Measurements from ENCODE around the gene TEC. TPM values are rescaled to one million over a fixed set of nuclear protein-coding genes. Genes with fewer than 3 reads are reported as not detected.

Gene TEC
- total RNA-seq, 2 experiments from 2014 or later, result 2.7 to 3.4 TPM

GRCh38 chr4:48139691-48140090, 129.9 kb downstream of the TEC start:
- no peaks in the 10 kb centered on the region for H3K9me3 Mint-ChIP-seq (ENCODE audit: insufficient read depth)
- no peak for DNase-seq
- ChIA-PET POLR2A (interaction anchor here (4.4 kb wide), 1 partner anchor 11 kb away, joined by 149 read pairs; no protein-coding TSS in a partner anchor), CTCF (interaction anchor here (0.8 to 7.4 kb wide), 18 partner anchors 10 to 206 kb away, joined by 3 to 284 read pairs (median 4); partner anchors contain the start of genes CNGA1 and NIPAL1)
- H3K27ac Mint-ChIP-seq, result peak overlapping the region; percentile 91
- H3K4me3 Mint-ChIP-seq, result peak overlapping the region; percentile 76
- no peaks in the 10 kb centered on the region for H3K27me3 Mint-ChIP-seq (ENCODE audit: low read depth)
- ATAC-seq, result no peak
- peaks cover 63% of the 10 kb centered on the region for H3K4me1 Mint-ChIP-seq (ENCODE audit: low read depth)
- peaks cover 23% of the 10 kb centered on the region for H3K36me3 Mint-ChIP-seq (ENCODE audit: low read depth)

- Mint-ChIP-seq H3K4me1 (ENCODE audit: low read depth) (peaks cover 70% of the 10 kb centered on the region), H3K4me3 (peak overlapping the region; percentile 76), H3K9me3 (ENCODE audit: insufficient read depth) (no peaks in the 10 kb centered on the region), H3K27ac (peak overlapping the region; percentile 91), H3K27me3 (ENCODE audit: low read depth) (no peaks in the 10 kb centered on the region), H3K36me3 (ENCODE audit: low read depth) (peaks cover 25% of the 10 kb centered on the region)
- DNase-seq, result peak; percentile 75
- ATAC-seq, result peak; percentile 50
- ChIA-PET CTCF (interaction anchor here (0.8 to 7.4 kb wide), 16 partner anchors 10 to 205 kb away, joined by 3 to 284 read pairs (median 4); partner anchors contain the start of genes CNGA1 and NIPAL1), POLR2A (interaction anchor here (1.0 to 4.4 kb wide), 3 partner anchors 10 to 226 kb away, joined by 3 to 149 read pairs (median 4); no protein-coding TSS in a partner anchor)
Measured at GRCh38 chr4:48138936-48139335, 130.7 kb downstream of the TEC start.

- DNase-seq, result peak; percentile 39
- Mint-ChIP-seq H3K27me3 (ENCODE audit: low read depth) (no peaks in the 10 kb centered on the region), H3K36me3 (ENCODE audit: low read depth) (peaks cover 29% of the 10 kb centered on the region), H3K27ac (peak overlapping the region; percentile 91), H3K9me3 (ENCODE audit: insufficient read depth) (no peaks in the 10 kb centered on the region), H3K4me1 (ENCODE audit: low read depth) (peaks cover 72% of the 10 kb centered on the region), H3K4me3 (peak overlapping the region; percentile 76)
- ChIA-PET POLR2A (interaction anchor here (1.0 to 4.4 kb wide), 6 partner anchors 10 to 226 kb away, joined by 3 to 149 read pairs (median 4); partner anchors contain the start of gene SLAIN2), CTCF (interaction anchor here (1.0 to 7.4 kb wide), 14 partner anchors 11 to 301 kb away, joined by 3 to 284 read pairs (median 5); partner anchors contain the start of genes CNGA1 and NIPAL1)
- peak; percentile 17 for ATAC-seq
Measured at GRCh38 chr4:48138511-48138910, 131.1 kb downstream of the TEC start.

- DNase-seq, result peak; percentile 47
- Mint-ChIP-seq H3K4me3 (peak overlapping the region; percentile 76), H3K36me3 (ENCODE audit: low read depth) (peaks cover 32% of the 10 kb centered on the region), H3K4me1 (ENCODE audit: low read depth) (peaks cover 72% of the 10 kb centered on the region), H3K27me3 (ENCODE audit: low read depth) (no peaks in the 10 kb centered on the region), H3K9me3 (ENCODE audit: insufficient read depth) (no peaks in the 10 kb centered on the region), H3K27ac (peak overlapping the region; percentile 91)
- CTCF ChIA-PET, result interaction anchor here (1.0 to 7.4 kb wide), 6 partner anchors 10 to 301 kb away, joined by 3 to 284 read pairs (median 10); no protein-coding TSS in a partner anchor
- POLR2A ChIA-PET, result interaction anchor here (1.1 to 4.4 kb wide), 5 partner anchors 9 to 225 kb away, joined by 3 to 149 read pairs (median 4); partner anchors contain the start of gene SLAIN2
- peak; percentile 50 for ATAC-seq
Measured at GRCh38 chr4:48137846-48138245, 131.8 kb downstream of the TEC start.

GRCh38 chr4:48134081-48134480, 135.6 kb downstream of the TEC start, which contains the start of gene TXK:
TSS of gene TXK (minus strand) at chr4:48134250. CDS start at chr4:48134170, 80 bp downstream.
- ChIA-PET POLR2A (interaction anchor here (0.7 to 1.2 kb wide), 4 partner anchors 16 to 319 kb away, joined by 3 to 5 read pairs (median 4); no protein-coding TSS in a partner anchor), CTCF (interaction anchor here (1.4 kb wide), 1 partner anchor 10 kb away, joined by 4 read pairs; no protein-coding TSS in a partner anchor)
- Mint-ChIP-seq H3K4me1 (ENCODE audit: low read depth) (peaks cover 77% of the 10 kb centered on the region), H3K4me3 (peak within 1 kb of the TSS; percentile 90), H3K27ac (peak within 1 kb of the TSS; percentile 92), H3K36me3 (ENCODE audit: low read depth) (peaks cover 57% of the 10 kb centered on the region), H3K9me3 (ENCODE audit: insufficient read depth) (no peaks in the 10 kb centered on the region), H3K27me3 (ENCODE audit: low read depth) (no peaks in the 10 kb centered on the region)
- DNase-seq (peak; percentile 61), ATAC-seq (peak; percentile 34)

GRCh38 chr4:48133669-48134068, 136.0 kb downstream of the TEC start:
- H3K9me3 Mint-ChIP-seq (ENCODE audit: insufficient read depth), result no peaks in the 10 kb centered on the region
- DNase-seq, result no peak
- POLR2A ChIA-PET, result interaction anchor here (0.7 to 1.2 kb wide), 4 partner anchors 15 to 319 kb away, joined by 3 to 5 read pairs (median 4); no protein-coding TSS in a partner anchor
- peak overlapping the region; percentile 92 for H3K27ac Mint-ChIP-seq
- H3K4me1 Mint-ChIP-seq (ENCODE audit: low read depth), result peaks cover 77% of the 10 kb centered on the region
- CTCF ChIA-PET, result interaction anchor here (1.4 kb wide), 1 partner anchor 9 kb away, joined by 4 read pairs; no protein-coding TSS in a partner anchor
- ATAC-seq, result no peak
- H3K4me3 Mint-ChIP-seq, result peak overlapping the region; percentile 90
- H3K36me3 Mint-ChIP-seq (ENCODE audit: low read depth), result peaks cover 58% of the 10 kb centered on the region
- H3K27me3 Mint-ChIP-seq (ENCODE audit: low read depth), result no peaks in the 10 kb centered on the region

- H3K9me3 Mint-ChIP-seq (ENCODE audit: insufficient read depth), result no peaks in the 10 kb centered on the region
- POLR2A ChIA-PET, result interaction anchor here (1.0 to 5.7 kb wide), 3 partner anchors 7 to 209 kb away, joined by 4 to 149 read pairs (median 4); partner anchors contain the start of gene SLAIN2
- no peaks in the 10 kb centered on the region for H3K27me3 Mint-ChIP-seq (ENCODE audit: low read depth)
- peaks cover 77% of the 10 kb centered on the region for H3K4me1 Mint-ChIP-seq (ENCODE audit: low read depth)
- CTCF ChIA-PET, result interaction anchor here (1.0 to 10.5 kb wide), 5 partner anchors 7 to 159 kb away, joined by 3 to 284 read pairs (median 6); no protein-coding TSS in a partner anchor
- H3K36me3 Mint-ChIP-seq (ENCODE audit: low read depth), result peaks cover 66% of the 10 kb centered on the region
- ATAC-seq (no peak), DNase-seq (no peak)
- H3K4me3 Mint-ChIP-seq, result peak overlapping the region; percentile 90
- peak overlapping the region; percentile 92 for H3K27ac Mint-ChIP-seq
Measured at GRCh38 chr4:48131736-48132135, 137.9 kb downstream of the TEC start.

GRCh38 chr4:48130100-48130499, 139.5 kb downstream of the TEC start:
- Mint-ChIP-seq H3K9me3 (ENCODE audit: insufficient read depth) (no peaks in the 10 kb centered on the region), H3K27ac (peak overlapping the region; percentile 92), H3K4me3 (peak overlapping the region; percentile 90), H3K4me1 (ENCODE audit: low read depth) (peaks cover 78% of the 10 kb centered on the region), H3K27me3 (ENCODE audit: low read depth) (no peaks in the 10 kb centered on the region), H3K36me3 (ENCODE audit: low read depth) (peaks cover 68% of the 10 kb centered on the region)
- POLR2A ChIA-PET, result interaction anchor here (1.0 to 5.7 kb wide), 2 partner anchors 9 to 212 kb away, joined by 4 to 149 read pairs; partner anchors contain the start of gene SLAIN2
- DNase-seq, result no peak
- ATAC-seq, result no peak
- CTCF ChIA-PET, result interaction anchor here (0.9 to 10.5 kb wide), 6 partner anchors 9 to 206 kb away, joined by 3 to 284 read pairs (median 17); no protein-coding TSS in a partner anchor

GRCh38 chr4:48129307-48130014, 140.2 kb downstream of the TEC start:
- Mint-ChIP-seq H3K27me3 (ENCODE audit: low read depth) (no peaks in the 10 kb centered on the region), H3K4me3 (peak overlapping the region; percentile 90), H3K27ac (peak overlapping the region; percentile 92), H3K4me1 (ENCODE audit: low read depth) (peaks cover 78% of the 10 kb centered on the region), H3K36me3 (ENCODE audit: low read depth) (peaks cover 70% of the 10 kb centered on the region), H3K9me3 (ENCODE audit: insufficient read depth) (no peaks in the 10 kb centered on the region)
- POLR2A ChIA-PET, result interaction anchor here (0.6 to 5.7 kb wide), 4 partner anchors 10 to 212 kb away, joined by 3 to 149 read pairs (median 5); partner anchors contain the start of gene SLAIN2
- DNase-seq (peak; percentile 74), ATAC-seq (peak; percentile 44)
- CTCF ChIA-PET, result interaction anchor here (0.9 to 10.5 kb wide), 7 partner anchors 10 to 206 kb away, joined by 3 to 284 read pairs (median 3); no protein-coding TSS in a partner anchor

- POLR2A ChIA-PET, result interaction anchor here (1.0 to 5.7 kb wide), 2 partner anchors 11 to 147 kb away, joined by 3 to 149 read pairs; no protein-coding TSS in a partner anchor
- CTCF ChIA-PET, result interaction anchor here (0.6 to 10.5 kb wide), 16 partner anchors 9 to 418 kb away, joined by 3 to 284 read pairs (median 6); no protein-coding TSS in a partner anchor
- Mint-ChIP-seq H3K27ac (peak overlapping the region; percentile 92), H3K4me3 (peak overlapping the region; percentile 90), H3K9me3 (ENCODE audit: insufficient read depth) (no peaks in the 10 kb centered on the region), H3K4me1 (ENCODE audit: low read depth) (peaks cover 85% of the 10 kb centered on the region), H3K36me3 (ENCODE audit: low read depth) (peaks cover 72% of the 10 kb centered on the region), H3K27me3 (ENCODE audit: low read depth) (no peaks in the 10 kb centered on the region)
- peak; percentile 93 for DNase-seq
- ATAC-seq, result peak; percentile 81
Measured at GRCh38 chr4:48127682-48128404, 141.8 kb downstream of the TEC start.
